Caco-2 (cell line): ENCODE results near the gene TKTL2. TPM values are rescaled to one million over a fixed set of nuclear protein-coding genes. Genes with fewer than 3 reads are reported as not detected.

Experiments
- BruUV-seq: library from RNA; stranded (reverse); fragments of 400-500 nt; replicated peaks from 2 replicates; lab custom pipeline; 2021; lab: Mats Ljungman, UMichigan
- CTCF ChIA-PET: fragments of 300-600 bp; sonication (Branson Sonifier 250); formaldehyde crosslinking; loops from one replicate; lab custom pipeline; 2022; ENCODE audit warnings: antibody characterized with exemption; lab: Charles Lee
- POLR2A ChIA-PET: fragments of 300-600 bp; sonication (Branson Sonifier 250); formaldehyde crosslinking; loops from one replicate; lab custom pipeline; 2022; ENCODE audit warnings: antibody characterized with exemption; lab: Charles Lee
- DNase-seq, 2 experiments: peaks; one replicate each; pipeline versions ENCODE4 v3.0.0 to v3.0.0-alpha.2; 2020 to 2022
- H3K27me3 ChIP-seq: replicated peaks from 2 replicates; pipeline ENCODE4 v1.6.0; 2011; ENCODE audit warnings: low read length; ENCODE audit not compliant: control insufficient read depth, insufficient read depth
- H3K36me3 ChIP-seq: 2 replicates; pipeline ENCODE4 v1.5.1; 2011; ENCODE audit warnings: low read length; ENCODE audit not compliant: control insufficient read depth, insufficient read depth
- H3K4me1 ChIP-seq: fragments of 250-450 bp; sonication (Bioruptor Pico); 2 replicates; pipeline ENCODE4 v1.5.1; 2020; ENCODE audit warnings: mild to moderate bottlenecking
- H3K4me3 ChIP-seq: 2 replicates; pipeline ENCODE4 v1.5.1; 2011; ENCODE audit warnings: low read depth, mild to moderate bottlenecking, control low read depth, low read length
- H3K9me3 ChIP-seq: fragments of 250-450 bp; sonication (Bioruptor Pico); 2 replicates; pipeline ENCODE4 v1.5.1; 2020; ENCODE audit warnings: mild to moderate bottlenecking, moderate library complexity
- H3K27ac Mint-ChIP-seq: one replicate; pipeline ENCODE4 v1.8.0; 2022; ENCODE audit warnings: mixed read lengths; ENCODE audit not compliant: unreplicated experiment
- H3K27me3 Mint-ChIP-seq: one replicate; pipeline ENCODE4 v1.8.0; 2022; ENCODE audit warnings: mixed read lengths; ENCODE audit not compliant: insufficient read depth, unreplicated experiment
- H3K36me3 Mint-ChIP-seq: one replicate; pipeline ENCODE4 v1.8.0; 2022; ENCODE audit warnings: mild to moderate bottlenecking, mixed read lengths; ENCODE audit not compliant: insufficient read depth, unreplicated experiment
- H3K4me1 Mint-ChIP-seq: one replicate; pipeline ENCODE4 v1.8.0; 2022; ENCODE audit warnings: low read depth, mixed read lengths; ENCODE audit not compliant: unreplicated experiment
- H3K4me3 Mint-ChIP-seq: one replicate; pipeline ENCODE4 v1.8.0; 2022; ENCODE audit warnings: mild to moderate bottlenecking, moderate library complexity, mixed read lengths; ENCODE audit not compliant: unreplicated experiment
- H3K9me3 Mint-ChIP-seq: one replicate; pipeline ENCODE4 v1.8.0; 2022; ENCODE audit warnings: mixed read lengths; ENCODE audit not compliant: unreplicated experiment
- intact Hi-C: fragments of 100-400 bp; cut with micrococcal nuclease; formaldehyde crosslinking; loops from one replicate; pipeline ENCODE4 v1.10.0; 2022; ENCODE audit not compliant: unreplicated experiment
- total RNA-seq: library from RNA; stranded (reverse); gene quantifications from 2 replicates; pipeline ENCODE4 v1.2.3, GENCODE V29; 2022
- TF ChIP-seq, protein P1 (sequence below), 2 experiments: fragments of 200-600 bp in 1 of 2; IDR thresholded peaks; 1 replicate in 1 of 2; 2 replicates in 1 of 2; pipeline versions ENCODE4 v1.5.1 to v1.8.0; 2011 to 2022; ENCODE audit warnings: antibody characterized with exemption in 1 of 2, control low read depth in 1 of 2, inconsistent platforms in 1 of 2, low read depth in 1 of 2, low read length in 1 of 2, mild to moderate bottlenecking in 1 of 2, moderate library complexity in 1 of 2; ENCODE audit not compliant: insufficient read depth in 1 of 2, severe bottlenecking in 1 of 2, unreplicated experiment in 1 of 2

The TKTL2 gene
- total RNA-seq, 1 experiment from 2014 or later: not detected

- no peak overlapping the region for H3K27ac Mint-ChIP-seq
- POLR2A ChIA-PET: no interaction called here
- Histone ChIP-seq H3K4me1 (0 out of 2 replicates have a peak, but pooled peaks cover 3% of the 10 kb centered on the region), H3K4me3 (no peak overlapping the region), H3K9me3 (no peaks in the 10 kb centered on the region), H3K27me3 (no peaks in the 10 kb centered on the region), H3K36me3 (no peaks in the 10 kb centered on the region)
- H3K27me3 Mint-ChIP-seq: no peaks in the 10 kb centered on the region
- H3K4me1 Mint-ChIP-seq: peaks cover 4% of the 10 kb centered on the region
- BruUV-seq: no TSS peak
- CTCF ChIA-PET: no interaction called here
- no peaks in the 10 kb centered on the region for H3K36me3 Mint-ChIP-seq
- no peak for DNase-seq
- no peak overlapping the region for H3K4me3 Mint-ChIP-seq
- no peaks in the 10 kb centered on the region for H3K9me3 Mint-ChIP-seq
- TF ChIP-seq, protein P1, sequence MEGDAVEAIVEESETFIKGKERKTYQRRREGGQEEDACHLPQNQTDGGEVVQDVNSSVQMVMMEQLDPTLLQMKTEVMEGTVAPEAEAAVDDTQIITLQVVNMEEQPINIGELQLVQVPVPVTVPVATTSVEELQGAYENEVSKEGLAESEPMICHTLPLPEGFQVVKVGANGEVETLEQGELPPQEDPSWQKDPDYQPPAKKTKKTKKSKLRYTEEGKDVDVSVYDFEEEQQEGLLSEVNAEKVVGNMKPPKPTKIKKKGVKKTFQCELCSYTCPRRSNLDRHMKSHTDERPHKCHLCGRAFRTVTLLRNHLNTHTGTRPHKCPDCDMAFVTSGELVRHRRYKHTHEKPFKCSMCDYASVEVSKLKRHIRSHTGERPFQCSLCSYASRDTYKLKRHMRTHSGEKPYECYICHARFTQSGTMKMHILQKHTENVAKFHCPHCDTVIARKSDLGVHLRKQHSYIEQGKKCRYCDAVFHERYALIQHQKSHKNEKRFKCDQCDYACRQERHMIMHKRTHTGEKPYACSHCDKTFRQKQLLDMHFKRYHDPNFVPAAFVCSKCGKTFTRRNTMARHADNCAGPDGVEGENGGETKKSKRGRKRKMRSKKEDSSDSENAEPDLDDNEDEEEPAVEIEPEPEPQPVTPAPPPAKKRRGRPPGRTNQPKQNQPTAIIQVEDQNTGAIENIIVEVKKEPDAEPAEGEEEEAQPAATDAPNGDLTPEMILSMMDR (IDR thresholded peaks at IDR 0.05; ENCODE audit: insufficient read depth in 1 of 2, low read depth in 1 of 2, low read length in 1 of 2, severe bottlenecking in 1 of 2, unreplicated experiment in 1 of 2): no peak
- intact Hi-C loops: no loop called here
These were observed 27.0 kb upstream of the TKTL2 start for GRCh38 chr4:163500586-163500985.

GRCh38 chr4:163495900-163496299 is 22.3 kb upstream of the TKTL2 start:
- H3K4me1 Mint-ChIP-seq: peaks cover 5% of the 10 kb centered on the region
- 0 out of 2 replicates have a peak, but pooled peaks cover 3% of the 10 kb centered on the region for H3K4me1 ChIP-seq
- H3K4me3 ChIP-seq: peak overlapping the region; percentile 64
- H3K36me3 ChIP-seq: no peaks in the 10 kb centered on the region
- intact Hi-C loops: no loop called here
- no TSS peak for BruUV-seq
- H3K4me3 Mint-ChIP-seq: peak overlapping the region; percentile 90
- ChIA-PET POLR2A (no interaction called here), CTCF (no interaction called here)
- H3K36me3 Mint-ChIP-seq: peaks cover 12% of the 10 kb centered on the region
- TF ChIP-seq, protein P1 (IDR thresholded peaks at IDR 0.05; ENCODE audit: insufficient read depth in 1 of 2, low read depth in 1 of 2, low read length in 1 of 2, severe bottlenecking in 1 of 2, unreplicated experiment in 1 of 2): no peak
- no peaks in the 10 kb centered on the region for H3K9me3 Mint-ChIP-seq
- H3K27me3 ChIP-seq: no peaks in the 10 kb centered on the region
- no peaks in the 10 kb centered on the region for H3K27me3 Mint-ChIP-seq
- DNase-seq: no peak
- no peaks in the 10 kb centered on the region for H3K9me3 ChIP-seq
- peak overlapping the region; percentile 99 for H3K27ac Mint-ChIP-seq

- no peaks in the 10 kb centered on the region for H3K9me3 Mint-ChIP-seq
- Histone ChIP-seq H3K4me1 (0 out of 2 replicates have a peak, but pooled peaks cover 3% of the 10 kb centered on the region), H3K9me3 (no peaks in the 10 kb centered on the region), H3K27me3 (no peaks in the 10 kb centered on the region), H3K4me3 (peak within 1 kb of the TSS; percentile 64), H3K36me3 (no peaks in the 10 kb centered on the region)
- peaks cover 3% of the 10 kb centered on the region for H3K27me3 Mint-ChIP-seq
- peak within 1 kb of the TSS; percentile 99 for H3K27ac Mint-ChIP-seq
- peak; percentile 90 to 91 for DNase-seq
- peaks cover 5% of the 10 kb centered on the region for H3K4me1 Mint-ChIP-seq
- TSS peak; percentile 59 for BruUV-seq
- CTCF ChIA-PET: interaction anchor here (0.6 to 2.1 kb wide), 5 partner anchors 49 to 155 kb away, joined by 3 to 10 read pairs (median 3); no protein-coding TSS in a partner anchor
- TF ChIP-seq, protein P1 (IDR thresholded peaks at IDR 0.05; ENCODE audit: insufficient read depth in 1 of 2, low read depth in 1 of 2, low read length in 1 of 2, severe bottlenecking in 1 of 2, unreplicated experiment in 1 of 2): no peak
- POLR2A ChIA-PET: interaction anchor here (0.7 to 1.0 kb wide), 3 partner anchors 12 to 56 kb away, joined by 3 to 7 read pairs (median 5); no protein-coding TSS in a partner anchor
- H3K36me3 Mint-ChIP-seq: peaks cover 12% of the 10 kb centered on the region
- intact Hi-C loops: loop anchor here (5.0 kb wide), 2 partner anchors 327 to 1253 kb away; partner anchors contain the start of gene NAF1
- H3K4me3 Mint-ChIP-seq: peak within 1 kb of the TSS; percentile 90
These were observed 21.0 kb upstream of the TKTL2 start, which contains the start of gene TMA16 for GRCh38 chr4:163494360-163495241. TSS of gene TMA16 (plus strand) at chr4:163494690. CDS start at chr4:163494802, 112 bp downstream.
